GM15510 (cell line): ENCODE results near the gene STK11IP.

Experiments used
- POLR2A ChIP-seq: IDR thresholded peaks from 3 replicates; pipeline ENCODE4 v1.6.1; 2011; ENCODE audit warnings: borderline replicate concordance; ENCODE audit not compliant: insufficient read length; ENCODE audit errors: extremely low read depth

STK11IP gene

DNA sequence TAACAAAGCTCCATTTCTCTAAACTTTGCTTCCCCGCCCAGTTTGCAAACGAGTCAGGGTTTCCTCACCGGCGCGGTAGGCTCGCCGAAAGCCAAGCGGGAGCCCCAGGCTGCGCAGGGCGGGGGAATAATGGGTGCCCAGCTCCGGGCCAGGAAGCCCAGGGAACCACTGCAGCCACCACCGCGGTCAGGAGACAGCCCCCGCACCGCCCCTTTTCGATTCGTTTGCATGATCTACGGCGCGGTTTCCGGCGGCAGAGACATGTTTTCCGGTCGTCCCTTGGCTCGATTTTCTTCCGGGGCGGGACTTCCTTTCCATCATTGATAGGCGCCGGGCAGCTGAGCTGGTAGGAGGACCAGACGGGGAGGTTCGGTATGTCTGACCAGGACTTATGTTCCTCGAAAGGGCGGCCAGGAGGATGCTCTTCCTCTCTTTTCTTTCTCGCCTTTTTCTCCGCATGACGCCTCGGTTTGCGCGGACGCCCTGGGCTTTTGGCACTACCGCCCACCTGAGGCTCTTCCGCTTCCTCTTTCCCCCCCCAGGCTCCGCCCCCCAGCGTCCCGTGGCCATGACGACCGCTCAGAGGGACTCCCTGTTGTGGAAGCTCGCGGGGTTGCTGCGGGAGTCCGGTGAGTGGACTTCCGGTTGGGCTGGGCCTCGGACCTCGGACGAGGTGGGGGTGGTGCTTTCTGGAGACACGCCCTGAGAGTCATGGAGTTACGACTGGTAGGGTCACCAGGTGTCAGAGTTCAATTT lies at the start of gene STK11IP:
Gene STK11IP (plus strand): TSS at position 306 of the 756 bp plus-strand sequence. CDS start 263 bp downstream, at position 569.
- peak; percentile 97 for TF ChIP-seq POLR2A

DNA sequence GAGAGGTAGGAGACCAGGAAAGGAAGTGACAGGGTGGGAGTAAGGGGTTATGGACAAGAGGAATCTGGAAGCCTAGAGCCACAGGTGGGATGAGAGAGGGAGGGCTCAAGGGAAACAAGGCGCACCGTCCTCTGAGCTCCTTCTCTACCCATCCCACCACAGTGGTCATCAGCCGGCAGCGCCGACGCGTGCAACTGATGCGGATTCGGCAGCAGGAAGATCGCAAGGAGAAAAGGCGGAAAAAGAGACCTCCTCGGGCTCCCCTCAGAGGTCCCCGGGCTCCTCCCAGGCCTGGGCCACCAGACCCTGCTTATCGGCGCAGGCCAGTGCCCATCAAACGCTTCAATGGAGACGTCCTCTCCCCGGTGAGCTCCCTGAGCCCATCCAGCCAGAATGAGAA lies 48.7 kb upstream of the STK11IP start:
- no peak for TF ChIP-seq POLR2A

DNA sequence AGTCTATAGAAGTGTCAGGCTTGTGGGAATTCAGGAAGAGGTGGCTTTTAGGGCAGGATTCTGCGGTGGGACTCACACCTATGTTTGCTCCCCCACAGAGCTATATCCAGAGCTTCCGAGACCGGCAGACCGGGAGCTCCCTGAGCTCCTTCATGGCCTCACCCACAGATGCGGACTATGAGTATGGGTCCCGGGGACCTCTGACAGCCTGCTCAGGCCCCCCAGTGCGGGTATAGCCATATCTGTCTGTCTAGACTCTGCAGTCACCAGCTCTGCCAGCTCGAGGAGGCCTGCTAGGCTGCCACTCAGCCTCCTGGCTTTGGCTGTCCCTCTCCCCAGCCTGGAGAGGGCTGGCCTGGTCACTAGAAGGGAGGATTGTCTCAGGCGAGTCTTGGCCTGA lies 48.0 kb upstream of the STK11IP start:
- TF ChIP-seq POLR2A, result no peak

DNA sequence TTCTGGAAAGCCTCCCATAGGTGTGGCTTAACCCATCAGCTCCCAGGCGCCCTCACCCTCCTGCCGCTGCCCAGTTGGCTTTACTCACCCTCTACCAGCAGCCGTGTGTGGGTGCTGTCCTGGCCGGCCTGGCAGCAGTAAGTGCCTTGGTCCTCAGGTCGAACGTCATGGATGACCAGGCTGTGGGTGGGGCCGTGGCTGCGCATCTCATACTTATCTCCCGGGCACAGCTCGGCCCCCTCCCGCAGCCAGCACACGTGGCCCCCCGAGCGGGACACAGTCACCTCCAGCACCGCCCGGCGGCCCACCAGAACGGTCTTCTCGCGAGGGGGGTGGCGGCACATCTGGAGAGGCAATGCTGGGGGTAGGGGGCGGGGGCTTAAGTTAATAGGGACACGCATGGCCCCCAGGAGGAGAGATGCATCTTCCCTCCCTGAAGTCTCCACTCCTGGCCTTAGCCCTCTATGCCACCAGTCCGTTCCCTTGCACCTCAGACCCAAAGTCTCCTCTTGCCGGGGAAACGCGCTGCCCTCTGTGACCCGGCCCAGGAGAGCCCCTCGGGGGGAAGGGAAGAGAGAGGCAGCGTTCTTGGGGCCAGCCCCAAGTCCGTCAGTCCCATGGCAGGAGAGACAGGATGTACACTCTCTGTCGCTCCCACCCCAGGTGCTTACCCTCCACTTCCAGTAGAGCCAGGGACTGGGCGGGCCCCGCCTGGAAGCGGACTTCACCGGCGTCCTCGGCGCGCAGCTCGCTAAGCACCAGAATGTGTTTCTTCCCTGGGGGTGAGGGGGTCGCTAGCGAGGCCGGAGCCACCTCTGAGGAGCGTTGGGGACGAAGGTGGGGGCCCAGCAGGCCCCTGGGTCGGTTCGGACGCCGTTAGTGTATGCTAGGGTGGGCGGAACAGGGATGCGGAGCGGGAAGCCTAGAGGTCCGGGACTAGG lies 45.9 kb upstream of the STK11IP start:
- no peak for TF ChIP-seq POLR2A

DNA sequence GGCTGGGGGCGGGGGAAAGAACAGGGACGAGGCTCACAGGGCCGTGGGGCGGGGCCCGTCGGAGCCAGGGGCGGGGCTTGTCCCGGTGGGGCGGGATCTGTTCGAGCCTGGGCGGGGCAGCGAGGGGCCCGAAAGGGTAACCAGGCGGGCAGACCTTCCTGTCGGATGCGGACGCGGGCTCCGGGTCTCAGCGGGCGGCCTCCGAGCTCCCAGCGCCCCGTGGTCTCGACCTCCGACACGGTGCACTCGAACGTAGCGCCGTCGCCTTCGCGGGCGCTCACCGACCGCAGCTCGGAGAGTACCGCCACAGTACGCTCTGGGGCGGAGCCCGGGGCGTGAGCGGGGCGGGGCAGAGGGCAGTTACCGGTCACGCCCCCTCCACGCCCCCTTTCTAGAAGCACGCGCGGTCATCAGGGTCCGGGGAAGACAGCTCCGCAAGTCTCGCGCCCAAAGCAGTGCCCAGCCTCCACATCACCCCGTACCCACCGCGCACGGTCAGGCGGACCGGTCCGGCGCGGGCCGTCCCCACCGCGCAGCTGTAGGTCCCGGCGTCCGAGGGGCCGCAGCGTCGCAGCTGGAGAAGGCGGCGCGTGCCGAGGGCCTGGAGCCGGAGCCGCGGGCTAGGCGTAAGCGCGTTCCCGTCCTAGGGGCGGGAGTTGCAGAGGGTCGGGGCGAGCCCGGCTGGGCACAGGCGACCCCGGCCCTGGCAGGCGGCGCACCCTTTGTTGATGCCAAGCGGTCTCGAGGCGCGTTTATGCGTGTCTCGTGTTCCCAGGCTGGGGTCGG lies 45.1 kb upstream of the STK11IP start:
- TF ChIP-seq POLR2A, result no peak

DNA sequence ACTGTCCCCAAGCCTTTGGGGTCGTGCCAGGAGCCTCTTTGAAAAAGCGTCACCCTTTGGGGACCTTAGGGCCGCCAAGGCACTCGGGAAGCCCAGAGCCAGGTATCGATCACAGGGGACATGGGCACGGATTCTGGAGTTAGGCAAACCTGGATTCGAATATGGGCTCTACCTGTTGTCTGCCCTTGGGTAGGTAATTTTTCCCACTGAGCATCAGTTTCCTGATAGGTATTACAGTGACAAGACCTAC lies 44.6 kb upstream of the STK11IP start:
- TF ChIP-seq POLR2A, result no peak

DNA sequence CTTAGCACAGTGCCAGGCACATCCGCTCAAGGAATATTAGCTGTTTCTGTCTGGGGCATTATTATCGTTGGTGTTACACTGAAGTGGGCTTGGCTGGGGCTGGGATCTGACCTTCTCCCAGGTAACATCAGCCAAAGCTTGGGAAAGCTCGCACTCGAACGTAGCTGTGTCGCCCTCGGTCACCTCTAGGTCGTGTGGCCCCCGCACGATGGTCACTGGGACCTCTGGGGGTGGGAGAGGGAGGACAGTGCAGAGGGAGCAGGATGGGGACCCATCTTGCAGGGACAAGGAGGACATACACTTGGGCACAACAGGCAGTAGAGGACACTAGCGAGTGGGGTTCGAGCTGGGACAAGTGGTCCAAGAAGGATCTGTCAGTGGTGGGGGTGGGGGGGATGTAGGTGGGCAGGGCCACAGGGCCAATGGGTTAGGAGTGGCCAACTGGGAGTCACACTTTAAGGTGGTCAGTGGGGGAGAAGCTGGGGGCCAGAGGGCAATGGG lies 44.1 kb upstream of the STK11IP start:
- no peak for TF ChIP-seq POLR2A

- no peak for TF ChIP-seq POLR2A
Observed at GRCh38 chr2:219554350-219554749, 43.3 kb upstream of the STK11IP start.

- no peak for TF ChIP-seq POLR2A
Observed at GRCh38 chr2:219555956-219556355, 41.7 kb upstream of the STK11IP start.

DNA sequence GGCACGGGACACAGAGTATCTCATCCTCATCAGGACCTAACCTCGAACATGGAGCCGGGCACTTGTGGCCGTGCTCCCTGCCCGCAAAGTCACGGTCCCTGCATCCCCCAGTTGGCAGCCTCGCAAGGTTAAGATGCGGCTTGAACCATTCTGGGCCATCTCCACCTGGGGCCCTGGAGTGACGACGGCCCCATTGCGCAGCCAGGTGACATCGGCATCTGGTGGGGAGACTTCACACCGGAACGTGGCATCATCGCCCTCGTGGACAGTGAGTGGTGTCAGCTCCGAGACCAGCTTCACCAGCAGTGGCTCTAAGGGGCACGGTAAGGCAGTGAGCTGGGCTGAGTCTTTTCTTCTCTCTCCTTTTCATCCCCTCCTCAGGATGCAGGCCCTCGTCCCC lies 41.2 kb upstream of the STK11IP start:
- TF ChIP-seq POLR2A, result no peak

DNA sequence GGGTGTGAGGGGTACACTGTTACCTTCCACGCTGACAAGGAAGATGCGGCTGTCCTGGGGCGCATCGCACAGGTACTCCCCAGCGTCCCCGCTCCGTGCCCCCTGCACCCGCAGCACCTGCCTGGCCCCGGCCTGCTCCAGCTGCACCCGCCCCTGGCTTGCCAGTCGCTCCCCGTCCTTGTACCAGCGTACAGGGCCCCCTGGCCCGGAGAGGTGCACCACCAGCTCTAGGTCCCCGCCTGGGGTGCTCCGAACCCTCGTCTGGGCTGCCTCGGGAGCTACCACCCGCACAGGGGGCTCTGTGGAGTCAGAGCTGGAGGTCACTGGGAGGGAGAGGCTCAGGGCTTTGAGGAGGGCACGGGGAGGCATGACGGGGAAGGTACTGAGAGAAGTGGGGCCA lies 40.3 kb upstream of the STK11IP start:
- no peak for TF ChIP-seq POLR2A

DNA sequence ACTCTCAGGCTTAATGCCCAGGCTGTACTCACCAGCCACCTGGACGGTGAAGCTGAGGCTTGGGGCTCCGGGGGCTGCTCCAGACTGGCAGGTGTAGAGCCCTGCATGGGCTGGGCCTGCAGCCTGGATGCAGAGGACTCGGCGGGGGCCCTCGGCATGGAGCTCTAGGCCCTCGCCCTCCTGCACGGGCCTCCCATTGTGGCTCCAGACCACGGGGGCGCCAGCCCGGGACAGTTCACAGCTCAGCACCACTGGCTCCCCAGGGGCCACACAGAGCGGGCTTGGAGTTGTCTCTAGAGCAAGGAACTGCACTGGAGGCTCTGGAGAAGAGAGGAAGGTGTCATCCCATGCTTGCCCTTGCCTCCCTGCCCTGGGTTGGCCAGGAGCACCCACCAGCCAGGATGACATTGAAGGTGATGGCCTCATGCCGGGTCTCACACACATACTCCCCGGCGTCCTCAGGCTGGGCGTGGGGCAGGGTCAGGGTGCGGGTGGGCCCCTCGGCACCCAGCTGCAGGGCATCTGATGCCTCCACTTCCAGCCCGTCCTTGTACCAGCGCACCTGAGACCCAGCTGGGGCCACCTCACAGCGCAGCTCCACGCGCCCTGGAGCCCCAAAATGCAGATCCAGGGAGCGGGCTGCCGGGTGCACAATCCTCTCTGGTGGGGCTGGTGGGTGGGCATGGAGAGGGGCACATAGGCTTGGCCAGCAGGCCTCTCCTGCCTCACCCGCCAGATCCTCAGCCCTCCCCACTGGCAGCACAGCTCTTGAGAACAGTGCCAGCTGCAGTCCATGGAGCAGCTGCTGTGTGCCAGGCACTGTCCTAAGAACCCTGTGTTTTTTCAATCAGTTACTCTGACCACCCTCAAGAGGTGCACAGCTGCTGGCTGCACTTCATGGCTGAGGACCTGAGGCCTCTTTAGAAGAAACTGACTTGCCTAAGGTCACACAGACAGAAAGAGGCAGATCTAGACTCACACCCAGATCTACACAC lies 39.6 kb upstream of the STK11IP start:
- TF ChIP-seq POLR2A, result no peak

DNA sequence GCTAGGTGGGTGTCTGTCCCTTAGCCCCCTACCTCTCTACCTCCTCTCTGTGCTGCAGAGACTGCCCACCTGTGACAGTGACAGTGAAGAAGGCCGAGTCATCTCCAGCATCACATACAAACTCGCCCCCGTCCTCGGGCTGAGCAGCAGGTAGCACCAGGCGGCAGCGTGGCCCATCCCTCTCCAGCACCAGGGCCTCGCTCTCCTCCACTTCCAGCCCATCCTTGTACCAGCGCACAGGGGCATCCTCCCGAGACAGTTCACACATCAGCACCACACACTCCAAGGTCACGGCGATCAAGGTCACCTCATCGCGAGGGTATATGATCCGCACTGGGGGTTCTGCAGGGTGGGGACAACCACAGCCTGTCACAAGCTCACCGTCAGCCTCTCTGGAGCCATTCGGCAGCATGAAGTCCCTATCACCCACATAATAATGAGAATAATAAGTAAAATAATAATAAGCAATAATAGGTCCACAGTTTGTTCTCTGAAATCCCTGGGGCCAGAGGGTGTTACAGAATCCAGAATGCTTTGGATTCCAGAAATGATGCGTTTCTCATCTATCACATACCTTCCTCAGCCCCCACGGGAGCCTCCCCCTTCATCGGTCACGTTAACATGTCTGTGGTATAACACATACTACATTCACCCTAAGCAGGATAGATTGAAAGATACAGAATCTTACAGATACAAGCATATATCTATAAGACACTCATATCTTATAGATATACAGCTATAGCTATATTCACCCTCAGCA lies 38.3 kb upstream of the STK11IP start:
- no peak for TF ChIP-seq POLR2A
